Stimulated activated naive CD4-positive, alpha-beta T cell treated with Interleukin-2 at 50 U/mL for 16 hours (primary cell): ENCODE measurements around the gene ALK.
"Not testable (repeated sequence)": the region's sequence is repeated elsewhere in the genome, so short reads cannot be mapped to it uniquely, and the experiment has no call there.

ENCODE experiments used
- DNase-seq: peaks from one replicate; lab custom pipeline; 2025; lab: John Stamatoyannopoulos, UW

The ALK gene

GRCh38 chr2:29841386-29842004 is 79.9 kb downstream of the ALK start:
- no peak for DNase-seq

- DNase-seq: no peak
Measured at GRCh38 chr2:29839306-29839705, 82.1 kb downstream of the ALK start.

- no peak for DNase-seq
Measured at GRCh38 chr2:29837925-29838324, 83.5 kb downstream of the ALK start.

GRCh38 chr2:29834624-29835023 is 86.8 kb downstream of the ALK start:
- DNase-seq: no peak

GRCh38 chr2:29834036-29834540 is 87.3 kb downstream of the ALK start:
- no peak for DNase-seq

GRCh38 chr2:29831560-29831959 is 89.8 kb downstream of the ALK start:
- DNase-seq: no peak

- no peak for DNase-seq
Measured at GRCh38 chr2:29829841-29830240, 91.5 kb downstream of the ALK start.

- not testable (repeated sequence) for DNase-seq
Measured at GRCh38 chr2:29824145-29824544, 97.2 kb downstream of the ALK start.

- DNase-seq: no peak
Measured at GRCh38 chr2:29821591-29821990, 99.8 kb downstream of the ALK start.

GRCh38 chr2:29819570-29819969 is 101.8 kb downstream of the ALK start:
- DNase-seq: no peak

- no peak for DNase-seq
Measured at GRCh38 chr2:29817801-29818680, 103.3 kb downstream of the ALK start.

- no peak for DNase-seq
Measured at GRCh38 chr2:29817299-29817698, 104.1 kb downstream of the ALK start.

GRCh38 chr2:29816651-29817050 is 104.7 kb downstream of the ALK start:
- no peak for DNase-seq

GRCh38 chr2:29811378-29811777 is 110.0 kb downstream of the ALK start:
- no peak for DNase-seq

GRCh38 chr2:29810956-29811355 is 110.4 kb downstream of the ALK start:
- DNase-seq: no peak

- DNase-seq: no peak
Measured at GRCh38 chr2:29808321-29808720, 113.1 kb downstream of the ALK start.

- no peak for DNase-seq
Measured at GRCh38 chr2:29807082-29807481, 114.3 kb downstream of the ALK start.

GRCh38 chr2:29806461-29806860 is 114.9 kb downstream of the ALK start:
- DNase-seq: no peak

GRCh38 chr2:29804671-29805070 is 116.7 kb downstream of the ALK start:
- DNase-seq: no peak

- DNase-seq: no peak
Measured at GRCh38 chr2:29803537-29803936, 117.8 kb downstream of the ALK start.

GRCh38 chr2:29802986-29803385 is 118.4 kb downstream of the ALK start:
- no peak for DNase-seq

- DNase-seq: no peak
Measured at GRCh38 chr2:29799628-29800027, 121.8 kb downstream of the ALK start.

GRCh38 chr2:29797916-29798315 is 123.5 kb downstream of the ALK start:
- no peak for DNase-seq
